Measurements from ENCODE around the gene C2orf66.

Gene C2orf66

GRCh38 chr2:196767101-196767500, 42.1 kb downstream of the C2orf66 start:
- Histone ChIP-seq H3K4me1 (ENCODE audit: control insufficient read depth, insufficient read depth, low read length) (no peaks in the 10 kb centered on the region), H3K4me3 (ENCODE audit: low read length) (no peak overlapping the region), H3K9me3 (ENCODE audit: control insufficient read depth, insufficient read depth, low read length) (no peaks in the 10 kb centered on the region), H3K36me3 (ENCODE audit: control insufficient read depth, insufficient read depth, low read length) (peaks cover 3% of the 10 kb centered on the region; the same call in 1 of the 2 replicates), H3K27me3 (ENCODE audit: control insufficient read depth, insufficient read depth, low read length) (no peaks in the 10 kb centered on the region), H3K27ac (ENCODE audit: low read length) (no peak overlapping the region)
- no peak for DNase-seq (ENCODE audit: low read depth, low spot score)
- no CpG with 5 or more reads among the region's 1 CpG for WGBS (ENCODE audit: insufficient coverage, insufficient read length)

- Histone ChIP-seq H3K27ac (ENCODE audit: low read length) (no peak overlapping the region), H3K27me3 (ENCODE audit: control insufficient read depth, insufficient read depth, low read length) (no peaks in the 10 kb centered on the region), H3K4me3 (ENCODE audit: low read length) (no peak overlapping the region), H3K4me1 (ENCODE audit: control insufficient read depth, insufficient read depth, low read length) (no peaks in the 10 kb centered on the region), H3K36me3 (ENCODE audit: control insufficient read depth, insufficient read depth, low read length) (no peaks in the 10 kb centered on the region), H3K9me3 (ENCODE audit: control insufficient read depth, insufficient read depth, low read length) (no peaks in the 10 kb centered on the region)
- no peak for DNase-seq (ENCODE audit: low read depth, low spot score)
- WGBS (ENCODE audit: insufficient coverage, insufficient read length) = no CpG with 5 or more reads among the region's 5 CpGs
Observed at GRCh38 chr2:196759378-196759706, 49.8 kb downstream of the C2orf66 start.

- no peak overlapping the region for H3K27ac ChIP-seq (ENCODE audit: low read length)
- WGBS (ENCODE audit: insufficient coverage, insufficient read length) = no CpG with 5 or more reads among the region's 3 CpGs
- H3K36me3 ChIP-seq (ENCODE audit: control insufficient read depth, insufficient read depth, low read length) = no peaks in the 10 kb centered on the region
- H3K27me3 ChIP-seq (ENCODE audit: control insufficient read depth, insufficient read depth, low read length) = no peaks in the 10 kb centered on the region
- H3K4me3 ChIP-seq (ENCODE audit: low read length) = no peak overlapping the region
- no peaks in the 10 kb centered on the region for H3K9me3 ChIP-seq (ENCODE audit: control insufficient read depth, insufficient read depth, low read length)
- H3K4me1 ChIP-seq (ENCODE audit: control insufficient read depth, insufficient read depth, low read length) = no peaks in the 10 kb centered on the region
- DNase-seq (ENCODE audit: low read depth, low spot score) = no peak
Observed at GRCh38 chr2:196758474-196759377, 50.4 kb downstream of the C2orf66 start.

Data from iPS DF 6.9 (cell line).